ENCODE data around the gene ZNF341. TPM values are rescaled to one million over a fixed set of nuclear protein-coding genes. Genes with fewer than 3 reads are reported as not detected.

Gene ZNF341
- total and polyA plus RNA-seq, 5 donors, result 1.5 to 2.2 (median 1.8) TPM

- Histone ChIP-seq H3K9me3 (ENCODE audit: control insufficient read depth, low read length) (no peaks in the 10 kb centered on the region), H3K27ac (ENCODE audit: low read length) (no peak overlapping the region), H3K4me3 (ENCODE audit: low read length) (no peak overlapping the region), H3K27me3 (ENCODE audit: control insufficient read depth, insufficient read depth) (no peaks in the 10 kb centered on the region), H3K4me1 (ENCODE audit: control insufficient read depth, insufficient read depth, low read length) (no peaks in the 10 kb centered on the region)
- intact Hi-C loops (cut with DNase I), result no loop called here
- ATAC-seq (peak in 1 of 2 donors; percentile 19), DNase-seq (no peak)
- 91% methylated on average over 8 of the region's 8 CpGs for WGBS
Observed at GRCh38 chr20:33703498-33704137, 28.2 kb upstream of the ZNF341 start.

DNA sequence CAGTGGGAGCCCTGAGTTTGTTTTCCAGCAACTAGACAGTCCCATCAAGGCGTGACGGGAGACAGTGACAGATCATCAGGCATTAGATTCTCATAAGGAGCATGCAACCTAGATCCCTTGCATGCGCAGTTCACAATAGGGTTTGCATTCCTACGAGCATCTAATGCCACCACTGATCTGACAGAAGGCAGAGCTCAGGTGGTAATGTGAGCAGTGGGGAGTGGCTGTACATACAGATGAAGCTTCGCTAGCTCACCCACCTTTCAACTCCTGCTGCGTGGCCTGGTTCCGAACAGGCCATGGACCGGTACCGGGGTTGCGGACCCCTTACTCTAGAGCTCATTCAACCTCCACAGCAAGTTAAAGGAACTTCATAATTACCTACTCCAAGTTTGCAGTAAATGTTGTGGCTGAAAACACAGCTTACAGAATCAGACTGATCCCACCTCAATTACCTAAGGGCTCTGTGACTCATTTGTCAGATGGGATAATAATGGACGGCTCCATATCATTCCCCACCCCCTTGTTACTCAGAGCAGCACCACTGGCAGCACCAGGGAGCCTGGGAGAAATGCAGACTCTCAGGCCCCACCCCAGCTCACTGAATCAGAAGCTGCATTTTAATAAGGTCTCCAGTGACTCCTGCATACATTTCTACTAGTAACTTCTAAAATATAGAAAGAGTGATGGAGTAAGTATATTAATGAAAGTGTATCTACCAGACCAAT lies 27.4 kb upstream of the ZNF341 start:
- no peak for ATAC-seq
- WGBS, result 95% methylated on average over 11 of the region's 11 CpGs
- intact Hi-C loops (cut with DNase I), result no loop called here
- no peaks in the 10 kb centered on the region for H3K4me1 ChIP-seq (ENCODE audit: control insufficient read depth, insufficient read depth, low read length)
- no peaks in the 10 kb centered on the region for H3K9me3 ChIP-seq (ENCODE audit: control insufficient read depth, low read length)
- DNase-seq, result no peak
- no peak overlapping the region for H3K4me3 ChIP-seq (ENCODE audit: low read length)
- no peak overlapping the region for H3K27ac ChIP-seq (ENCODE audit: low read length)
- H3K27me3 ChIP-seq (ENCODE audit: control insufficient read depth, insufficient read depth), result no peaks in the 10 kb centered on the region

DNA sequence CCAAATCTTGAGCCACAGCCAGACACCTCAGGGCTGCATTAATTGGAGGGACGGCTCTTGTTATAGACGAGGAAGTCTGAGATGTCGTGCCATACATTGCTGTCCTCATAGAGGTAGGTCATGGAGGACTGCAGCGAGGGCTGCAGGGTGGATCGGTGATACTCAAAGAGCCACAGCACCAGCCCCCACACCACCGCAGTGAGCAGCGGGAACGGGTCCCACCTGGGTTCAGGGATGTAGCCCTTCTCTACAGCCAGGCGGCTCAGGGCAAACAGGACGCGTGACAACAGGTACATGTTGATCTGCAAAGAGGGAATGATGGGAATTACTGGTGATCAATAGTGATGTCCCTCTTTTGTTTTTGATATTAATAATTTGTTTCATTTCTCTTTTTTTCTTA lies 24.1 kb upstream of the ZNF341 start:
- Histone ChIP-seq H3K27me3 (ENCODE audit: control insufficient read depth, insufficient read depth) (no peaks in the 10 kb centered on the region), H3K9me3 (ENCODE audit: control insufficient read depth, low read length) (no peaks in the 10 kb centered on the region), H3K4me3 (ENCODE audit: low read length) (no peak overlapping the region), H3K27ac (ENCODE audit: low read length) (no peak overlapping the region), H3K4me1 (ENCODE audit: control insufficient read depth, insufficient read depth, low read length) (no peaks in the 10 kb centered on the region)
- intact Hi-C loops (cut with DNase I), result no loop called here
- 92% methylated on average over 11 of the region's 11 CpGs for WGBS
- ATAC-seq (no peak), DNase-seq (no peak)

DNA sequence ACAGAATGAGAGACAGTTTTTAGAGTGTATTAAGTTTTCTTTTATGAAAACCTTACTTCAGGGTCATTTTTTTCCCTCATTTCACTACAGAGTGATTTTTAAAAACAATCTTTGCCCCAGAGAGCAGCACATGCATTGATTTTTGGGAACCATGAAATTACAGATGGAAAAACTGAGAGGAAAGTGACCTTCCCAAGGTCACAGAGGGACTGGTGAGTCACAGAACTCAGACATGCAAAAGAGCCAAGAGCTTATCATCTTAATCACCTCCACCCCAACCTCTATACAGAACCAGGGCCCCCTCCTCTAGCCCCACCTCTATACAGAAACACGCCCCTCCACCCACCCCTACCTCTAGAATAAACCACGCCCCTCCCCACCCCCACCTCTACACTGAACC lies 22.4 kb upstream of the ZNF341 start:
- ATAC-seq (no peak), DNase-seq (no peak)
- no peak overlapping the region for H3K4me3 ChIP-seq (ENCODE audit: low read length)
- H3K27ac ChIP-seq (ENCODE audit: low read length), result no peak overlapping the region
- intact Hi-C loops (cut with DNase I), result no loop called here
- no peaks in the 10 kb centered on the region for H3K27me3 ChIP-seq (ENCODE audit: control insufficient read depth, insufficient read depth)
- 90% methylated on average over 2 of the region's 2 CpGs for WGBS
- no peaks in the 10 kb centered on the region for H3K9me3 ChIP-seq (ENCODE audit: control insufficient read depth, low read length)
- no peaks in the 10 kb centered on the region for H3K4me1 ChIP-seq (ENCODE audit: control insufficient read depth, insufficient read depth, low read length)

DNA sequence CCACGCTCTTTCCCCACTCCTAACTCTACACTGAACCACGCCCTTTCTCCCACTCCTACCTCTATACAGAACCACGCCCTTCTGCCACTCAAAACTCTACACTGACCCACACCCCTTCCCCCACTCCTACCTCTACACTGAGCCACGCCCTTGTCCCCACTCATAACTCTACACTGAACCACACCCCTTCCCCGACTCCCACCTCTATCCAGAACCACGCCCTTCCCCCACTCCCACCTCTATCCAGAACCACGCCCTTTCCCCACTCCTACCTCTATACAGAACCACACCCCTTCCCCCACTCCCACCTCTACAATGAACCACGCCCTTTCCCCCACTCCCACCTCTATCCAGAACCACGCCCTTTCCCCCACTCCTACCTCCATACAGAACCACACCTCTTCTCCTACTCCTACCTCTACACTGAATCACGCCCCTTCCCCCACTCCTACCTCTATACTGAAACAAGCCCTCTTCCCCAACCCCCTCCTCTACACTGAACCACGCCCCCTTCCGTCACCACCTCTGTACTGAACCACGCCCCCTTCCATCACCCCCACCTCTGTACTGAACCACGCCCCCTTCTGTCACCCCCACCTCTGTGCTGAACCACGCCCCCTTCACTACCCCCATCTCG lies 21.8 kb upstream of the ZNF341 start:
- Histone ChIP-seq H3K4me1 (ENCODE audit: control insufficient read depth, insufficient read depth, low read length) (no peaks in the 10 kb centered on the region), H3K27me3 (ENCODE audit: control insufficient read depth, insufficient read depth) (no peaks in the 10 kb centered on the region), H3K27ac (ENCODE audit: low read length) (no peak overlapping the region), H3K9me3 (ENCODE audit: control insufficient read depth, low read length) (no peaks in the 10 kb centered on the region), H3K4me3 (ENCODE audit: low read length) (no peak overlapping the region)
- intact Hi-C loops (cut with DNase I), result no loop called here
- ATAC-seq (no peak), DNase-seq (no peak)
- 84% methylated on average over 16 of the region's 16 CpGs for WGBS

- DNase-seq (no peak), ATAC-seq (no peak)
- Histone ChIP-seq H3K9me3 (ENCODE audit: control insufficient read depth, low read length) (no peaks in the 10 kb centered on the region), H3K4me3 (ENCODE audit: low read length) (no peak overlapping the region), H3K4me1 (ENCODE audit: control insufficient read depth, insufficient read depth, low read length) (no peaks in the 10 kb centered on the region), H3K27me3 (ENCODE audit: control insufficient read depth, insufficient read depth) (no peaks in the 10 kb centered on the region), H3K27ac (ENCODE audit: low read length) (no peak overlapping the region)
- intact Hi-C loops (cut with DNase I), result no loop called here
- WGBS, result 79% methylated on average over 14 of the region's 14 CpGs
Observed at GRCh38 chr20:33710681-33711445, 20.9 kb upstream of the ZNF341 start.

DNA sequence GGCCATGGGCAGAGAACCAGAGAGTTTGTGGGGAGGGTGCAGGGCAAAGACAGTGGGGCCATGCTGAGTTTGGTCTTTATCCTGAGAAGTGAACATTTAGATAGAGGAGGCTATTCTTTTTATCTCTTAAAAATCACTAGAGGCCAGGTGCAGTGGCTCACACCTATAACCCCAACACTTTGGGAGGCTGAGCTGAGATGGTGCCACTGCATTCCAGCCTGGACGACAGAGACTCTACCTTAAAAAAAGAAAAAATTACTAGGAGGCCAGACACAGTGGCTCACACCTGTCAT lies 20.4 kb upstream of the ZNF341 start:
- intact Hi-C loops (cut with DNase I), result no loop called here
- no peak overlapping the region for H3K4me3 ChIP-seq (ENCODE audit: low read length)
- H3K27me3 ChIP-seq (ENCODE audit: control insufficient read depth, insufficient read depth), result no peaks in the 10 kb centered on the region
- 74% methylated on average over 1 of the region's 1 CpG for WGBS
- no peak overlapping the region for H3K27ac ChIP-seq (ENCODE audit: low read length)
- no peak for ATAC-seq
- no peaks in the 10 kb centered on the region for H3K9me3 ChIP-seq (ENCODE audit: control insufficient read depth, low read length)
- H3K4me1 ChIP-seq (ENCODE audit: control insufficient read depth, insufficient read depth, low read length), result no peaks in the 10 kb centered on the region
- DNase-seq, result no peak

DNA sequence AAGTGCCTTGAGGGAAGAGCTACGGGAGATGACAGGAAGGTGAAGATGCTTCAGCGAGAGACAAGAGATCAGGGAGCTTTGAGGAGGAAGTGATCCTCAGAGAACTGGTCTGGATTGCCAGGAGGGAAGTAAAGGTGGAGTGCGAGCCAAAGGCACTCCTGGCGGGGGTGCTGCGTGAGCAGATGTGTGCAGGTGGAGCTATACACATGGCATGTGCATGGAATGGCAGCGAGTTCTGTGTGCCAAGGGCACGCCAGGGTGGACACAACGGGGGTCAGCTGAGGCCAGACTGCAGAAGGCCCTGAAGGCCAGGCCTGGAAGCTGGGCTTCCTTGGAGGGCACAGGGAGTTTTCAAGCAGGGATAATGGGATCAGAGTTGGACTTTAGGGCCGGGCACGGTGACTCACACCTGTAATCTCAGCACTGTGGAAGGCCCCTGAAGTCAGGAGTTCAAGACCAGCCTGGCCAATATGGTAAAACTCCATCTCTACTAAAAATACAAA lies 17.9 kb upstream of the ZNF341 start:
- Histone ChIP-seq H3K27me3 (ENCODE audit: control insufficient read depth, insufficient read depth) (no peaks in the 10 kb centered on the region), H3K9me3 (ENCODE audit: control insufficient read depth, low read length) (no peaks in the 10 kb centered on the region), H3K27ac (ENCODE audit: low read length) (no peak overlapping the region), H3K4me3 (ENCODE audit: low read length) (no peak overlapping the region), H3K4me1 (ENCODE audit: control insufficient read depth, insufficient read depth, low read length) (no peaks in the 10 kb centered on the region)
- 91% methylated on average over 10 of the region's 10 CpGs for WGBS
- ATAC-seq (no peak), DNase-seq (no peak)
- intact Hi-C loops (cut with DNase I), result no loop called here

- no peaks in the 10 kb centered on the region for H3K4me1 ChIP-seq (ENCODE audit: control insufficient read depth, insufficient read depth, low read length)
- H3K27ac ChIP-seq (ENCODE audit: low read length), result no peak overlapping the region
- ATAC-seq, result no peak
- H3K27me3 ChIP-seq (ENCODE audit: control insufficient read depth, insufficient read depth), result no peaks in the 10 kb centered on the region
- H3K4me3 ChIP-seq (ENCODE audit: low read length), result no peak overlapping the region
- no peaks in the 10 kb centered on the region for H3K9me3 ChIP-seq (ENCODE audit: control insufficient read depth, low read length)
- 91% methylated on average over 2 of the region's 2 CpGs for WGBS
- DNase-seq, result no peak
- intact Hi-C loops (cut with DNase I), result no loop called here
Observed at GRCh38 chr20:33716498-33716897, 15.3 kb upstream of the ZNF341 start.

GRCh38 chr20:33719277-33719988 lies 12.4 kb upstream of the ZNF341 start:
- peak overlapping the region; percentile 6 for H3K27ac ChIP-seq (ENCODE audit: low read length)
- DNase-seq (no peak), ATAC-seq (no peak)
- peak overlapping the region; percentile 54 for H3K4me3 ChIP-seq (ENCODE audit: low read length)
- H3K9me3 ChIP-seq (ENCODE audit: control insufficient read depth, low read length), result no peaks in the 10 kb centered on the region
- H3K4me1 ChIP-seq (ENCODE audit: control insufficient read depth, insufficient read depth, low read length), result no peaks in the 10 kb centered on the region
- intact Hi-C loops (cut with DNase I), result no loop called here
- H3K27me3 ChIP-seq (ENCODE audit: control insufficient read depth, insufficient read depth), result no peaks in the 10 kb centered on the region
- WGBS, result 47% methylated on average over 13 of the region's 13 CpGs
